Hematopoietic multipotent progenitor cell (in vitro differentiated cells): ENCODE measurements around the gene ZCRB1. TPM values are rescaled to one million over a fixed set of nuclear protein-coding genes. Genes with fewer than 3 reads are reported as not detected.
A peak's percentile ranks its signal among the peaks of the same experiment; 100 is the strongest.

Experiments used
- DNase-seq, 3 donors: peaks; one replicate each; pipeline ENCODE4 v3.0.0-alpha.2; 2011 to 2015; ENCODE audit warnings: low read depth in 2 of 3, low spot score in 2 of 3
- small RNA-seq: library from RNA; depleted of rRNA; stranded (forward); fragments of <200 nt; gene quantifications from one replicate; pipeline ENCODE3, GENCODE V24; 2012
- total RNA-seq: library from RNA; depleted of rRNA; stranded (reverse); fragments of >200 nt; gene quantifications from one replicate; pipeline ENCODE4 v1.2.3, GENCODE V29; 2012

The ZCRB1 gene
- total RNA-seq, 1 donor = 11.6 TPM

DNA sequence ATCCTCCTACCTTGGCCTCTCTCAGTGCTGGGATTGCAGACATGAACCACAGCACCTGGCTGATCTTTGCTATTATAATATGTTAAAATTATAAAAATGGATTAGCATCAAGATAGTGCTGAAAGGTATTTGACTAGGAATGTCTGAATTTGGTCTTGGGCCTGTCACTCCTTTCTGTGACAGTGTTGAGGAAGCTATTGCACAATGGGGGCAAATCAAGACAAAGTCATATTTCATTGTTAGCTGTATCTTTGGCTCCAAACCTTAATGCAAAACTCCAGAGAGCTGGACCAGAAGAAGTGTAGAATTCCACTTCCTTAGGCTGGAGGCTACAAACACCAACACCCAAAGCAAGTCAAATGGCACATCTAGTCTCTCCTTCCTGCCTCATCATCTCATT is 42.2 kb downstream of the ZCRB1 start:
- peak in 1 of 3 donors; percentile 5 for DNase-seq

DNA sequence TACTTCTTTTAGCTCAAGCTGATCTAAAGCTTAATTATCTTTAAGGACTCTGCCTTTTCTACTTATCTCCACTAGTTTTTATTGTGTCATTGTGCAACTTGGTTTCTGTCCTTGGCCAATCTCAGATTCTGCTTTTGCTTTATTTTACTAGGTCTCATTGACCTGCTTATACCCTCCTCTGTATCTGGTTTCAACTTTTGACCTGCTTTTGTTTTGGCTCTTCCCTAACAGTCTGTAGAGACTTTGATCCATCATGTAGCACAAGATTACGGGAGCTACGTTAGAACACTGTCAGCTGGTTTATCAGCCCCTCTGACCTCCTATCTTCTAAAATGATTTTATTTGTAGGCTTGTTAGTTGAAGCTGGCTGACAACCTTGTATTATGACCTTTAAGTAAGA is 43.6 kb downstream of the ZCRB1 start:
- DNase-seq = no peak

DNA sequence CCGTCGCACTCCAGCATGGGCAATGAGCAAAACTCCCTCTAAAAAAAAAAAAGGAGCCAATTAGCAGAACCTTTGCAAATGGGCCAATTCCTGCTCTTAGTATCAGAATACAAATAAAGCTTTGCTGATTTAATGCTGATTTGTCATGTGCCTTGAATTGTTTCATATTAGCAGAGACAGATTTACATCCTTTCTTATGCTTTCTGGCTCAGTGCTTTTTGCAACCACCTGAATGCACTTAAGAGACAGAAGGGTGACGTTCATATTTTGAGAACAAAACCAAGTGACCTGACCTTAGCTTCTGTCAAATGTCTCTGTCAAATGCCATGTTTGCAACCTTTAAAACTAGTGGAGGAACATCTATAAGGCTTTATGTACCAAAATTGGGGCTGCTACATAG is 44.0 kb downstream of the ZCRB1 start:
- no peak for DNase-seq

DNA sequence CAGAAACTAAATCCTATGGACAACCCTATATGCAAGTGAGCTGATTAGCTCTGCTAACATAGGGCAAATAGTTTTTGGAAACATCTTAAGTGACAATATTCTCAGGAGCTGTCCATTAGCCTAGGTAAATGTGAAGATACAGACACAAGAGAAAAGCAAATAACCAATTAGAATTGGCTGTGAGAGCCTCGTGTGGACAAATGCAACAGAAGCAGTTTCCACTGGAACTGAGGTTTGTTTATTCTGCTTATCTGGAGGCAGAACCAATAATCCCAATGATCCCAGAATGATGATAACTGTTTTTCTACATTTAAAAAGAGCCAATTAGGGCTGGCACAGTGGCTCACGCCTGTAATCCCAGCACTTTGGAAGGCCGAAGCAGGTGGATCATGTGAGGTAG is 44.6 kb downstream of the ZCRB1 start:
- no peak for DNase-seq

DNA sequence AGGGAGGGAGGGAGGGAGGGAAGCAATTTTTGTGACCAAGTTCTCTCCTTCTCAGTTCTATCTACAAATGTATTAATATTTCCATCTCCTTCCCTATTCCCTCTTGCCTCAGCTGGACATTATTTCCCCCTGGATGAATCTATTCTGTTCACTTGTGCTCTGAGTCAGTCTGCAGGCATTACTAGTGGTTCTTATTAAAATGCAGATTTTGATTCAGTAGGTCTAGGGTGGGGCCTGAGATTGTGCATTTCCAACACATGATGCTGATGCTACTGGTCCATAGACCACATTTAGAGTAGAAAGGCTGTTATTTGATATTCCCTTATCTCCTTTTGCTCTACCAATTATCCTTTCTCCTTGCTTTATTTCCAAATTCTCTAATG is 47.8 kb downstream of the ZCRB1 start:
- no peak for DNase-seq

GRCh38 chr12:42277396-42278127 is 48.3 kb downstream of the ZCRB1 start:
- DNase-seq = no peak

- DNase-seq = no peak
Observed at GRCh38 chr12:42275499-42275898, 50.4 kb downstream of the ZCRB1 start.

DNA sequence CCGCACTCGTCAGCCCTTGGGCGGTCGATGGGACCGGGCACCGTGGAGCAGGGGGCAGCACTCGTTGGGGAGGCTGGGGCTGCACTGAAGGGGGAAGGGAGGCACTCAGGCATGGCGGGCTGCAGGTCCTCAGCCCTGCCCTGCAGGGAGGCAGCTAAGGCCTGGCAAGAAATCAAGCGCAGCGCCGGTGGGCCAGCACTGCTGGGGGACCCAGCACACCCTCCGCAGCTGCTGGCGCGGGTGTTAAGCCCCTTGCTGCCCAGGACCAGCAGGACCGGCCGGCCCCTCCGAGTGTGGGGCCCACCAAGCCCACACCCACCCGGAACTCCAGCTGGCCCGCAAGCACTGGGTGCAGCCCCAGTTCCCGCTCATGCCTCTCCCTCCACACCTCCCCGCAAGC is 52.2 kb downstream of the ZCRB1 start:
- no peak for DNase-seq

- no peak for DNase-seq
Observed at GRCh38 chr12:42270596-42270995, 55.3 kb downstream of the ZCRB1 start.

GRCh38 chr12:42267413-42268190 is 58.3 kb downstream of the ZCRB1 start:
- DNase-seq = no peak

GRCh38 chr12:42266579-42267230 is 59.2 kb downstream of the ZCRB1 start:
- DNase-seq = no peak

- no peak for DNase-seq
Observed at GRCh38 chr12:42262271-42262670, 63.6 kb downstream of the ZCRB1 start.

Small RNA genes lying within 50 kb of the gene (small RNA-seq; reads per million reads assigned to genes)
- gene MIR7851 (not detected), gene RF00090 (not detected)

Other genes with a start within 250 kb of the ZCRB1 start
- 3.0 TPM for gene GXYLT1, start 181.2 kb downstream of the ZCRB1 start, total RNA-seq
- gene YAF2, start 87.8 kb downstream of the ZCRB1 start, total RNA-seq = 10.5 TPM
- gene PPHLN1, start 73 bp upstream of the ZCRB1 start, total RNA-seq = 30.7 TPM